Thoracic aorta (tissue), 2 donors: ENCODE data around the gene CLASRP. TPM values are rescaled to one million over a fixed set of nuclear protein-coding genes. Genes with fewer than 3 reads are reported as not detected.

ENCODE experiments used
- ATAC-seq: fragments of 150-250 bp; one replicate; pipeline ENCODE4 v1.8.0; 2017; ENCODE audit warnings: low read depth; ENCODE audit not compliant: insufficient number of reproducible peaks, low FRiP score
- DNase-seq: peaks from one replicate; pipeline ENCODE4 v3.0.0-alpha.2; 2020; ENCODE audit warnings: low spot score
- H3K27ac ChIP-seq, 2 donors: fragments of 200-600 bp; sonication (generic); 1 replicate in 1 of 2; 2 replicates in 1 of 2; pipeline ENCODE4 v1.5.1; 2016; ENCODE audit warnings: mild to moderate bottlenecking in 2 of 2, moderate library complexity in 2 of 2
- H3K27me3 ChIP-seq: fragments of 200-600 bp; sonication (generic); replicated peaks from 2 replicates; pipeline ENCODE4 v1.6.0; 2016; ENCODE audit warnings: mild to moderate bottlenecking; ENCODE audit not compliant: insufficient read depth
- H3K36me3 ChIP-seq: fragments of 200-600 bp; sonication (generic); one replicate; pipeline ENCODE4 v1.5.1; 2016
- H3K4me1 ChIP-seq, 2 donors: fragments of 200-600 bp; sonication (generic); 1 replicate in 1 of 2; 2 replicates in 1 of 2; pipeline versions ENCODE4 v1.5.1 to v1.6.0; 2016; ENCODE audit warnings: low read depth in 2 of 2, mild to moderate bottlenecking in 1 of 2; ENCODE audit not compliant: control insufficient read depth in 1 of 2
- H3K4me3 ChIP-seq: fragments of 200-600 bp; sonication (generic); 2 replicates; pipeline ENCODE4 v1.5.1; 2016; ENCODE audit warnings: mild to moderate bottlenecking
- H3K9me3 ChIP-seq: fragments of 200-600 bp; sonication (generic); 2 replicates; pipeline ENCODE4 v1.5.1; 2016
- CTCF ChIP-seq: fragments of 200-600 bp; sonication (generic); IDR thresholded peaks from one replicate; pipeline ENCODE4 v1.5.1; 2019; ENCODE audit warnings: antibody characterized with exemption
- total RNA-seq, 2 donors: library from RNA; depleted of rRNA; stranded (reverse); fragments of >200 nt; gene quantifications; one replicate each; pipeline versions ENCODE4 v1.1.0 to v1.2.3, GENCODE V29; 2016

The CLASRP gene
- total RNA-seq, 2 donors from 2014 or later = 119 to 300 TPM

GRCh38 chr19:45051929-45052579 lies 13.2 kb downstream of the CLASRP start:
- DNase-seq (no peak), ATAC-seq (no peak)
- Histone ChIP-seq H3K4me1 (peaks cover 4 to 11% of the 10 kb centered on the region in 2 donors), H3K4me3 (no peak overlapping the region), H3K9me3 (no peaks in the 10 kb centered on the region), H3K27ac (no peak overlapping the region), H3K36me3 (peaks cover 42% of the 10 kb centered on the region), H3K27me3 (no peaks in the 10 kb centered on the region)
- no peak for TF ChIP-seq CTCF

GRCh38 chr19:45056831-45057230 lies 18.0 kb downstream of the CLASRP start:
- no peaks in the 10 kb centered on the region for H3K4me1 ChIP-seq
- peaks cover 90% of the 10 kb centered on the region for H3K36me3 ChIP-seq
- TF ChIP-seq CTCF = no peak
- no peak for DNase-seq
- no peak for ATAC-seq
- no peak overlapping the region for H3K27ac ChIP-seq
- no peak overlapping the region for H3K4me3 ChIP-seq
- no peaks in the 10 kb centered on the region for H3K27me3 ChIP-seq
- no peaks in the 10 kb centered on the region for H3K9me3 ChIP-seq

GRCh38 chr19:45057444-45057843 lies 18.6 kb downstream of the CLASRP start:
- no peaks in the 10 kb centered on the region for H3K9me3 ChIP-seq
- H3K4me3 ChIP-seq = no peak overlapping the region
- H3K36me3 ChIP-seq = peaks cover 95% of the 10 kb centered on the region
- DNase-seq (no peak), ATAC-seq (no peak)
- no peaks in the 10 kb centered on the region for H3K4me1 ChIP-seq
- no peak for TF ChIP-seq CTCF
- no peaks in the 10 kb centered on the region for H3K27me3 ChIP-seq
- no peak overlapping the region for H3K27ac ChIP-seq

- Histone ChIP-seq H3K4me3 (no peak overlapping the region), H3K4me1 (no peaks in the 10 kb centered on the region), H3K27ac (no peak overlapping the region), H3K36me3 (peaks cover 94% of the 10 kb centered on the region), H3K27me3 (no peaks in the 10 kb centered on the region), H3K9me3 (no peaks in the 10 kb centered on the region)
- no peak for TF ChIP-seq CTCF
- ATAC-seq (no peak), DNase-seq (no peak)
These were observed 19.8 kb downstream of the CLASRP start for GRCh38 chr19:45058622-45059159.

GRCh38 chr19:45059258-45059965 lies 20.6 kb downstream of the CLASRP start:
- Histone ChIP-seq H3K27ac (no peak overlapping the region), H3K4me1 (no peaks in the 10 kb centered on the region), H3K4me3 (no peak overlapping the region), H3K9me3 (no peaks in the 10 kb centered on the region), H3K36me3 (peaks cover 94% of the 10 kb centered on the region), H3K27me3 (no peaks in the 10 kb centered on the region)
- DNase-seq (no peak), ATAC-seq (peak; percentile 32)
- peak; percentile 73 for TF ChIP-seq CTCF
